PC-9 (cell line): ENCODE results near the gene SMIM10L2A.

Source experiments
- EZH2 ChIP-seq: fragments of 200-600 bp; sonication (generic); IDR thresholded peaks from 2 replicates; pipeline ENCODE4 v1.8.0; 2017; ENCODE audit warnings: antibody characterized with exemption, low read depth
- TF ChIP-seq, protein P1 (sequence below): fragments of 200-600 bp; sonication (generic); conservative IDR thresholded peaks from 2 replicates; pipeline ENCODE4 v1.6.1; 2017; ENCODE audit warnings: mixed run types, antibody characterized with exemption, mild to moderate bottlenecking, moderate library complexity

DNA sequence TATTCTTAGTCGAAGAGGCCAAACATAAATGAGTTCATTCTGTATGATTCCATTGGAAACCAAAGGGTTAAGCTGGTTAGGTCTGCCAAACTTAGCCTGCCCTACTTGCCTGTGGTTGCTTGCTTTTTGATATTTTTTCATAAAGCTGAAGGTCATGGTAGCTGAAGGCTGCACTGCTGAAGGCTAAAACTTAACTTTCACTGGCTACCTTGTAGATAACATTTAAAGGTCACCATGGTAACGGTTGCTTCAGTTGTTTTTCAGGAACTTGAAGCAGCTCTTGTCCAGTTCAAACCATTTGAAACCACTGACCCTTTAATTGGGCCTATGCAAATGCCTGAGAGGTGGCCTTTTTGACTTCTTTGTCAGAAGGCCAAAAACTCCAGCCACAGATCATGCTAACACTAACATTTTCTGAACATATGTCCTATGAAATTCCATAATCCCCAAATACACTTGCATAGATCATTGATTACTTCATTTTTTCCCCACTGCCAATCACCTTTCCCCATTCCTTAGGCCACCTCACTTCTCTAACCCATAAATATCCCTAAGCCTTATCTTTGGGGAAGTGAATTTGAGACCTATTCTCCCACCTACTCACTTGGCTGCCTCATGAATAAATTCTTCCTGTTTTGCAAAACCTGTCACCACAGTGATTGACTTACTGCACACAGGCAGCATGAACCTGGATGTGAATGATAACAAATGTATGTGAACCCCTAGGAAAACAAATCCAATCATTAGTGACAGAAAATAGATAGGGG is 10.7 kb upstream of the SMIM10L2A start:
- TF ChIP-seq, protein P1, sequence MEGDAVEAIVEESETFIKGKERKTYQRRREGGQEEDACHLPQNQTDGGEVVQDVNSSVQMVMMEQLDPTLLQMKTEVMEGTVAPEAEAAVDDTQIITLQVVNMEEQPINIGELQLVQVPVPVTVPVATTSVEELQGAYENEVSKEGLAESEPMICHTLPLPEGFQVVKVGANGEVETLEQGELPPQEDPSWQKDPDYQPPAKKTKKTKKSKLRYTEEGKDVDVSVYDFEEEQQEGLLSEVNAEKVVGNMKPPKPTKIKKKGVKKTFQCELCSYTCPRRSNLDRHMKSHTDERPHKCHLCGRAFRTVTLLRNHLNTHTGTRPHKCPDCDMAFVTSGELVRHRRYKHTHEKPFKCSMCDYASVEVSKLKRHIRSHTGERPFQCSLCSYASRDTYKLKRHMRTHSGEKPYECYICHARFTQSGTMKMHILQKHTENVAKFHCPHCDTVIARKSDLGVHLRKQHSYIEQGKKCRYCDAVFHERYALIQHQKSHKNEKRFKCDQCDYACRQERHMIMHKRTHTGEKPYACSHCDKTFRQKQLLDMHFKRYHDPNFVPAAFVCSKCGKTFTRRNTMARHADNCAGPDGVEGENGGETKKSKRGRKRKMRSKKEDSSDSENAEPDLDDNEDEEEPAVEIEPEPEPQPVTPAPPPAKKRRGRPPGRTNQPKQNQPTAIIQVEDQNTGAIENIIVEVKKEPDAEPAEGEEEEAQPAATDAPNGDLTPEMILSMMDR, result no peak
- no peak for TF ChIP-seq EZH2
